HG02885 (cell line): ENCODE results near the gene IGSF3.
A peak's percentile ranks its signal among the peaks of the same experiment; 100 is the strongest.
"Not testable (repeated sequence)": the region's sequence is repeated elsewhere in the genome, so short reads cannot be mapped to it uniquely, and the experiment has no call there.

Source experiments
- ATAC-seq: cut with Tn5 transposase; IDR thresholded peaks from one replicate; pipeline ENCODE4 v1.9.1; 2021; ENCODE audit warnings: mild to moderate bottlenecking; ENCODE audit not compliant: unreplicated experiment, poor library complexity

Gene IGSF3

GRCh38 chr1:116568662-116569380 is 98.7 kb downstream of the IGSF3 start:
- ATAC-seq = no peak

- ATAC-seq = peak; percentile 16
Observed at GRCh38 chr1:116567790-116568661, 99.5 kb downstream of the IGSF3 start.

- no peak for ATAC-seq
Observed at GRCh38 chr1:116565222-116565621, 102.3 kb downstream of the IGSF3 start.

GRCh38 chr1:116564426-116564825 is 103.1 kb downstream of the IGSF3 start:
- no peak for ATAC-seq

- not testable (repeated sequence) for ATAC-seq
Observed at GRCh38 chr1:116562465-116562864, 105.1 kb downstream of the IGSF3 start.

GRCh38 chr1:116561563-116561962 is 106.0 kb downstream of the IGSF3 start:
- no peak for ATAC-seq

GRCh38 chr1:116560704-116561490 is 106.6 kb downstream of the IGSF3 start:
- peak; percentile 24 for ATAC-seq

- ATAC-seq = peak; percentile 39
Observed at GRCh38 chr1:116559304-116559761, 108.2 kb downstream of the IGSF3 start.

GRCh38 chr1:116558571-116558970 is 109.0 kb downstream of the IGSF3 start:
- no peak for ATAC-seq

- ATAC-seq = peak; percentile 30
Observed at GRCh38 chr1:116558140-116558549, 109.4 kb downstream of the IGSF3 start.

- no peak for ATAC-seq
Observed at GRCh38 chr1:116557323-116557878, 110.1 kb downstream of the IGSF3 start.

- peak; percentile 69 for ATAC-seq
Observed at GRCh38 chr1:116556289-116557006, 111.1 kb downstream of the IGSF3 start.

- ATAC-seq = no peak
Observed at GRCh38 chr1:116554924-116555323, 112.6 kb downstream of the IGSF3 start.

GRCh38 chr1:116553386-116554115 is 114.0 kb downstream of the IGSF3 start:
- no peak for ATAC-seq

- ATAC-seq = no peak
Observed at GRCh38 chr1:116546354-116546977, 121.1 kb downstream of the IGSF3 start.

- no peak for ATAC-seq
Observed at GRCh38 chr1:116545359-116545705, 122.2 kb downstream of the IGSF3 start.

- ATAC-seq = peak; percentile 56
Observed at GRCh38 chr1:116544588-116545358, 122.8 kb downstream of the IGSF3 start.

- ATAC-seq = peak; percentile 58
Observed at GRCh38 chr1:116540088-116540487, 127.4 kb downstream of the IGSF3 start.
